AG09309 (cell line): ENCODE data around the gene AMN.

ENCODE experiments used
- DNase-seq: peaks from one replicate; pipeline ENCODE4 v3.0.0-alpha.2; 2010; ENCODE audit warnings: low read depth
- H3K4me3 ChIP-seq: 2 replicates; pipeline ENCODE4 v1.5.1; 2011; ENCODE audit warnings: mild to moderate bottlenecking, low read depth, low read length, moderate library complexity; ENCODE audit not compliant: control insufficient read depth
- TF ChIP-seq, protein P1 (sequence below): IDR thresholded peaks from 2 replicates; pipeline ENCODE4 v1.5.1; 2011; ENCODE audit warnings: mild to moderate bottlenecking, low read depth, low read length, inconsistent platforms; ENCODE audit not compliant: insufficient read depth, control insufficient read depth; ENCODE audit errors: missing control alignments

Gene AMN

DNA sequence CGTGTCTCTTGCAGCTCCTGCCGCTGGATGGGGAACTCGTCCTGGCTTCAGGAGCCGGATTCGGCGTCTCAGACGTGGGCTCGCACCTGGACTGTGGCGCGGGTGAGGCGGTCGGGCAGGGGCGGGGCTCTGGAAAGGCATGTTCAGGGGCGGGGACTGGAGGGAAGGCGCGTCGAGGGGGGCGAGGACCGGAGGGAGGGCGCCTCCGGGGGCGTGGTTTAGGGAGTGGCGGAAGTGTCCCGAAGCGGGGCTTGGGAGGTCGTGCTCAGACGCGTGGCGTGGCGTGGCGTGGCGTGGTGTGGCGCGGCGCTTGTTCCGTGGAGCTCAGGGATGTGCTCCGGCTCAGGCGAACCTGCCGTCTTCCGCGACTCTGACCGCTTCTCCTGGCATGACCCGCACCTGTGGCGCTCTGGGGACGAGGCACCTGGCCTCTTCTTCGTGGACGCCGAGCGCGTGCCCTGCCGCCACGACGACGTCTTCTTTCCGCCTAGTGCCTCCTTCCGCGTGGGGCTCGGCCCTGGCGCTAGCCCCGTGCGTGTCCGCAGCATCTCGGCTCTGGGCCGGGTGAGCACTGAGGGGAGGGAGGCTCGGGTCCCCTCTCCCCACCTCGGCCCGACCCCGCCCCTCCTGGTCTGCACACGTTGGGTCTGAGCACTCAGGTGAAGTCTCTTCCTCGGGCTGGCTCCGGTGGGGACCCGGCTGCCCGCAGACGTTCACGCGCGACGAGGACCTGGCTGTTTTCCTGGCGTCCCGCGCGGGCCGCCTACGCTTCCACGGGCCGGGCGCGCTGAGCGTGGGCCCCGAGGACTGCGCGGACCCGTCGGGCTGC lies 6.2 kb downstream of the AMN start:
- no peak for DNase-seq
- TF ChIP-seq, protein P1, sequence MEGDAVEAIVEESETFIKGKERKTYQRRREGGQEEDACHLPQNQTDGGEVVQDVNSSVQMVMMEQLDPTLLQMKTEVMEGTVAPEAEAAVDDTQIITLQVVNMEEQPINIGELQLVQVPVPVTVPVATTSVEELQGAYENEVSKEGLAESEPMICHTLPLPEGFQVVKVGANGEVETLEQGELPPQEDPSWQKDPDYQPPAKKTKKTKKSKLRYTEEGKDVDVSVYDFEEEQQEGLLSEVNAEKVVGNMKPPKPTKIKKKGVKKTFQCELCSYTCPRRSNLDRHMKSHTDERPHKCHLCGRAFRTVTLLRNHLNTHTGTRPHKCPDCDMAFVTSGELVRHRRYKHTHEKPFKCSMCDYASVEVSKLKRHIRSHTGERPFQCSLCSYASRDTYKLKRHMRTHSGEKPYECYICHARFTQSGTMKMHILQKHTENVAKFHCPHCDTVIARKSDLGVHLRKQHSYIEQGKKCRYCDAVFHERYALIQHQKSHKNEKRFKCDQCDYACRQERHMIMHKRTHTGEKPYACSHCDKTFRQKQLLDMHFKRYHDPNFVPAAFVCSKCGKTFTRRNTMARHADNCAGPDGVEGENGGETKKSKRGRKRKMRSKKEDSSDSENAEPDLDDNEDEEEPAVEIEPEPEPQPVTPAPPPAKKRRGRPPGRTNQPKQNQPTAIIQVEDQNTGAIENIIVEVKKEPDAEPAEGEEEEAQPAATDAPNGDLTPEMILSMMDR, result no peak

DNA sequence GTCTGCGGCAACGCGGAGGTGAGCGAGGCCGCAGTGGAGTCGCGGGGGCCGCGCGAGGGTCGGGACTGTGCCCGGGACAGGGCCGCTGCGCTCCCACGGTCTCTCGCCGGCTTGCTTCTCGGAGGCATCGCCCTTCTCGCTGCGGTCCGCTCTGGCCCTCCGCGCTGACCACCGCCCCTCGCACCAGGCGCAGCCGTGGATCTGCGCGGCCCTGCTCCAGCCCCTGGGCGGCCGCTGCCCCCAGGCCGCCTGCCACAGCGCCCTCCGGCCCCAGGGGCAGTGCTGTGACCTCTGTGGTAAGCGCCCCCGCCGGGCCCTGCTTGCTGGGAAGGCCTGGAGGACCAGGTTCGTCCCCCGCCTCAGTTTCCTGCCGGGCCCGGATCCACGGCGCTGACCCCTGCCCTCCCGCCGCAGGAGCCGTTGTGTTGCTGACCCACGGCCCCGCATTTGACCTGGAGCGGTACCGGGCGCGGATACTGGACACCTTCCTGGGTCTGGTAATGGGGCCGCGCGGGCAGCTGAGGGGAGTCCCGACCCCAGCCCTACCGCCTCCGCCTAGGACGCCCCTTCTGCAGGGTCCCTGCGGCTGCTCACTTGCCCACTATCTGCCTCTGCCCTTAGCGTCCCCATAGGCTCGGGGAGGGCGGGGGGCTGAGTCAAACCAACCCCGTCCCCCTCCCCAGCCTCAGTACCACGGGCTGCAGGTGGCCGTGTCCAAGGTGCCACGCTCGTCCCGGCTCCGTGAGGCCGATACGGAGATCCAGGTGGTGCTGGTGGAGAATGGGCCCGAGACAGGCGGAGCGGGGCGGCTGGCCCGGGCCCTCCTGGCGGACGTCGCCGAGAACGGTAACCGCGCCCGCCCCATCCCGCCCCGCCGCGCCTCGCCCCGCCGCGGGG lies 7.0 kb downstream of the AMN start:
- TF ChIP-seq, protein P1, result no peak
- DNase-seq, result no peak
- H3K4me3 ChIP-seq, result no peak overlapping the region

More for the DNA sequence above, 6.2 kb downstream of the AMN start:
- peak overlapping the region; percentile 6 for H3K4me3 ChIP-seq

DNA sequence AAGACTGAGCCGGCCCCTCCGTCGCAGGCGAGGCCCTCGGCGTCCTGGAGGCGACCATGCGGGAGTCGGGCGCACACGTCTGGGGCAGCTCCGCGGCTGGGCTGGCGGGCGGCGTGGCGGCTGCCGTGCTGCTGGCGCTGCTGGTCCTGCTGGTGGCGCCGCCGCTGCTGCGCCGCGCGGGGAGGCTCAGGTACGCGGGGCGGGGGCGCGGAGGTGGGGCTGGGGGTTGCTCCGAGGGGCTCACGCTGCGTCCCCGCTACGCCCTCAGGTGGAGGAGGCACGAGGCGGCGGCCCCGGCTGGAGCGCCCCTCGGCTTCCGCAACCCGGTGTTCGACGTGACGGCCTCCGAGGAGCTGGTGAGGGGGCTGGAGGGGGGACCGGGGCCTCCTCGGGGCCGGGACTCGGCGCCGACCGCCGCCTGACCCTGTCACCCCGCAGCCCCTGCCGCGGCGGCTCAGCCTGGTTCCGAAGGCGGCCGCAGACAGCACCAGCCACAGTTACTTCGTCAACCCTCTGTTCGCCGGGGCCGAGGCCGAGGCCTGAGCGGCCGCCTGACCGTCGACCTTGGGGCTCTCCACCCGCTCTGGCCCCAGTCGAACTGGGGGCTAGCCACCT lies 7.8 kb downstream of the AMN start:
- H3K4me3 ChIP-seq, result no peak overlapping the region
- TF ChIP-seq, protein P1, result no peak
- DNase-seq, result no peak

DNA sequence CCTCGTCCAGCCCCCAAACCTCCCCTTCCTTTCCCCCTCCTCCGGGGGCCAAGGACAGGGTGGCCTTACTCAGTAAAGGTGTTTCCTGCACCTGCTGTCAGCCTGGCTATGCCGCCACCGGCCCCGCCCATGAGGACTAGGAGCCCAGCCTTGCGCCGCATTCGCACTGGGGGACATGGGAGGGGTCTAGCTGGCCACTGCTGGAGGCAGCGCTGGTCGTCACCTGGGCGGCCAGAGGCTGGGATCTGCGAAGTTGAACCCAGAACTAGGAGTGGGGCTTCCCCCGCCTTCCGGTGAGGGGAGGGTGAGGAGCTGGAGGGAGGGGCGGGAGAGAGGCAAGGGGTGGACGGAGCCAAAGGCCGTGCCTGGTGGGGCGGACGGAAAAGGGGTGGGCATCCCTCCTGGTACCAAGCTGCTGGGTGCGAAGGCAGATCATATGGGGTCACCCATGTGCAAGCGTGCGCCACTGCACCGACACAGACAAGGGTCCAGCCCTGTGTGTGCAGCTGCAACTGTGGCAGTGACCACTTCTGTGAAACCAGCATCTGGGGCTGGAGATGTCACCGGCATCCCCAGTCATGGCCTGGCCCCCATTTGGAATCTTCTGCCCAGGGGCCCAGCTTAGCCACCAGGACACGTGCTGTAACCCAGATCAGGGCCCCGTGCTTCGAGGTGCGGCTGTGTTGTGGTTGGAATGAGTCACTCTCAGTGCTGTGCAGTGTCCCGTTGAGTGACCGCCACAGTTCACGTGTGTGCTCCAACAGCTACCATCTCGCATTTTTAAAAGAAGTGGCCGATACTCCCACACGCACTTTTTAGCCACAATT lies 8.5 kb downstream of the AMN start:
- TF ChIP-seq, protein P1, result no peak
- no peak for DNase-seq
- no peak overlapping the region for H3K4me3 ChIP-seq

DNA sequence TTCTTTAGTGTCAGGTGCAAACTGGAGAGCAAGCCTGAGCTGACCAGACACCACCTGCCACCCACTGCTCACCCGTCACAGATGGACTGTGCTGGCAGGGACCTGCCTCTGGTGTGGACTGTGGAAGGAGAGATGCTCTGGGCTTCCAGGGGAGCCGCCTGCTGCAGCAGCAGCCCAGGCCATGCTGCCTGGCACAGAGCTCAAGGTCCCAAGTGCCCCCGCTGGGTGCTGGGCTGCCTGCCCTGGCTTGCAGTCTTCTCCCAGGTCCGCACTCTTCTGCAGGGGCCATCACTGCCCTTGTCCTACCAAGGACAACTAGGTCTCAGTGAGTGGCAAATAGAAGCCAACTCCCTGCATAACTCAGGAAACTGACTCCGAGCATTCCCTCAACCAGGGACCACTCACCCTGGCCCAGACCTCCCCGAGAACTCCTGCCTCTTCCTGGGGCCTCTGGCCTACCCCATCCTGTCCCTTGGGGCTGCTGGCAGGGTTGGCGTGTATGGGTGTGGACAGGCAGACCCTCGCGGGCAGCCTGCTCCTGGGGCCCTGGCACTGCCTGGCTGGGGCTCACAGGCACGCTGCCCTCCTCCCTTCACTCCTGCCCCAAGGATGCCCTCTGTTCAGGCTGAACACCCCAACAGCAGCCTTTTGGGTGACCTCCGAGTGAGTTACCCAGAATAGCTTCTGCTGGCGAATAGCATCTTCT lies 9.3 kb downstream of the AMN start:
- DNase-seq, result no peak
- TF ChIP-seq, protein P1, result no peak
- H3K4me3 ChIP-seq, result no peak overlapping the region
